Caco-2 (cell line): Measurements from ENCODE around the gene SCO1. TPM values are rescaled to one million over a fixed set of nuclear protein-coding genes. Genes with fewer than 3 reads are reported as not detected.

Experiments used
- BruUV-seq: library from RNA; stranded (reverse); fragments of 400-500 nt; replicated peaks from 2 replicates; lab custom pipeline; 2021; lab: Mats Ljungman, UMichigan
- CTCF ChIA-PET: fragments of 300-600 bp; sonication (Branson Sonifier 250); formaldehyde crosslinking; loops from one replicate; lab custom pipeline; 2022; ENCODE audit warnings: antibody characterized with exemption; lab: Charles Lee
- POLR2A ChIA-PET: fragments of 300-600 bp; sonication (Branson Sonifier 250); formaldehyde crosslinking; loops from one replicate; lab custom pipeline; 2022; ENCODE audit warnings: antibody characterized with exemption; lab: Charles Lee
- DNase-seq, 2 experiments: peaks; one replicate each; pipeline versions ENCODE4 v3.0.0 to v3.0.0-alpha.2; 2020 to 2022
- H3K27me3 ChIP-seq: replicated peaks from 2 replicates; pipeline ENCODE4 v1.6.0; 2011; ENCODE audit warnings: low read length; ENCODE audit not compliant: control insufficient read depth, insufficient read depth
- H3K36me3 ChIP-seq: 2 replicates; pipeline ENCODE4 v1.5.1; 2011; ENCODE audit warnings: low read length; ENCODE audit not compliant: control insufficient read depth, insufficient read depth
- H3K4me1 ChIP-seq: fragments of 250-450 bp; sonication (Bioruptor Pico); 2 replicates; pipeline ENCODE4 v1.5.1; 2020; ENCODE audit warnings: mild to moderate bottlenecking
- H3K4me3 ChIP-seq: 2 replicates; pipeline ENCODE4 v1.5.1; 2011; ENCODE audit warnings: low read depth, mild to moderate bottlenecking, control low read depth, low read length
- H3K9me3 ChIP-seq: fragments of 250-450 bp; sonication (Bioruptor Pico); 2 replicates; pipeline ENCODE4 v1.5.1; 2020; ENCODE audit warnings: mild to moderate bottlenecking, moderate library complexity
- H3K27ac Mint-ChIP-seq: one replicate; pipeline ENCODE4 v1.8.0; 2022; ENCODE audit warnings: mixed read lengths; ENCODE audit not compliant: unreplicated experiment
- H3K27me3 Mint-ChIP-seq: one replicate; pipeline ENCODE4 v1.8.0; 2022; ENCODE audit warnings: mixed read lengths; ENCODE audit not compliant: insufficient read depth, unreplicated experiment
- H3K36me3 Mint-ChIP-seq: one replicate; pipeline ENCODE4 v1.8.0; 2022; ENCODE audit warnings: mild to moderate bottlenecking, mixed read lengths; ENCODE audit not compliant: insufficient read depth, unreplicated experiment
- H3K4me1 Mint-ChIP-seq: one replicate; pipeline ENCODE4 v1.8.0; 2022; ENCODE audit warnings: low read depth, mixed read lengths; ENCODE audit not compliant: unreplicated experiment
- H3K4me3 Mint-ChIP-seq: one replicate; pipeline ENCODE4 v1.8.0; 2022; ENCODE audit warnings: mild to moderate bottlenecking, moderate library complexity, mixed read lengths; ENCODE audit not compliant: unreplicated experiment
- H3K9me3 Mint-ChIP-seq: one replicate; pipeline ENCODE4 v1.8.0; 2022; ENCODE audit warnings: mixed read lengths; ENCODE audit not compliant: unreplicated experiment
- CTCF ChIP-seq, 2 experiments: fragments of 200-600 bp in 1 of 2; IDR thresholded peaks; 1 replicate in 1 of 2; 2 replicates in 1 of 2; pipeline versions ENCODE4 v1.5.1 to v1.8.0; 2011 to 2022; ENCODE audit warnings: antibody characterized with exemption in 1 of 2, control low read depth in 1 of 2, inconsistent platforms in 1 of 2, low read depth in 1 of 2, low read length in 1 of 2, mild to moderate bottlenecking in 1 of 2, moderate library complexity in 1 of 2; ENCODE audit not compliant: insufficient read depth in 1 of 2, severe bottlenecking in 1 of 2, unreplicated experiment in 1 of 2
- intact Hi-C: fragments of 100-400 bp; cut with micrococcal nuclease; formaldehyde crosslinking; loops from one replicate; pipeline ENCODE4 v1.10.0; 2022; ENCODE audit not compliant: unreplicated experiment
- total RNA-seq: library from RNA; stranded (reverse); gene quantifications from 2 replicates; pipeline ENCODE4 v1.2.3, GENCODE V29; 2022

The SCO1 gene
- total RNA-seq, 1 experiment from 2014 or later: 26.3 TPM

GRCh38 chr17:10739386-10739785 is 42.1 kb upstream of the SCO1 start:
- no peaks in the 10 kb centered on the region for H3K4me1 ChIP-seq
- no peak overlapping the region for H3K27ac Mint-ChIP-seq
- H3K4me3 ChIP-seq: no peak overlapping the region
- H3K9me3 ChIP-seq: no peaks in the 10 kb centered on the region
- no peaks in the 10 kb centered on the region for H3K36me3 ChIP-seq
- no TSS peak for BruUV-seq
- DNase-seq: no peak
- H3K27me3 Mint-ChIP-seq: no peaks in the 10 kb centered on the region
- POLR2A ChIA-PET: no interaction called here
- intact Hi-C loops: loop anchor here (5.0 to 10.0 kb wide), 2 partner anchors 58 to 95 kb away; no protein-coding TSS in a partner anchor
- no peaks in the 10 kb centered on the region for H3K9me3 Mint-ChIP-seq
- TF ChIP-seq CTCF (IDR thresholded peaks at IDR 0.05; ENCODE audit: insufficient read depth in 1 of 2, low read depth in 1 of 2, low read length in 1 of 2, severe bottlenecking in 1 of 2, unreplicated experiment in 1 of 2): no peak
- peaks cover 7% of the 10 kb centered on the region for H3K4me1 Mint-ChIP-seq
- no peaks in the 10 kb centered on the region for H3K27me3 ChIP-seq
- peaks cover 6% of the 10 kb centered on the region for H3K36me3 Mint-ChIP-seq
- no peak overlapping the region for H3K4me3 Mint-ChIP-seq
- CTCF ChIA-PET: no interaction called here

GRCh38 chr17:10738521-10739258 is 41.4 kb upstream of the SCO1 start:
- no peaks in the 10 kb centered on the region for H3K9me3 Mint-ChIP-seq
- Histone ChIP-seq H3K9me3 (no peaks in the 10 kb centered on the region), H3K4me1 (no peaks in the 10 kb centered on the region), H3K4me3 (no peak overlapping the region), H3K27me3 (no peaks in the 10 kb centered on the region), H3K36me3 (no peaks in the 10 kb centered on the region)
- H3K4me3 Mint-ChIP-seq: no peak overlapping the region
- H3K27ac Mint-ChIP-seq: no peak overlapping the region
- POLR2A ChIA-PET: no interaction called here
- intact Hi-C loops: loop anchor here (5.0 to 10.0 kb wide), 2 partner anchors 59 to 94 kb away; no protein-coding TSS in a partner anchor
- no peak for TF ChIP-seq CTCF (IDR thresholded peaks at IDR 0.05; ENCODE audit: insufficient read depth in 1 of 2, low read depth in 1 of 2, low read length in 1 of 2, severe bottlenecking in 1 of 2, unreplicated experiment in 1 of 2)
- DNase-seq: no peak
- CTCF ChIA-PET: interaction anchor here (2.4 kb wide), 1 partner anchor 92 kb away, joined by 9 read pairs; no protein-coding TSS in a partner anchor
- no TSS peak for BruUV-seq
- H3K36me3 Mint-ChIP-seq: peaks cover 6% of the 10 kb centered on the region
- peaks cover under 1% of the 10 kb centered on the region for H3K4me1 Mint-ChIP-seq
- H3K27me3 Mint-ChIP-seq: no peaks in the 10 kb centered on the region

GRCh38 chr17:10737736-10738135 is 40.4 kb upstream of the SCO1 start:
- no TSS peak for BruUV-seq
- Mint-ChIP-seq H3K4me3 (no peak overlapping the region), H3K36me3 (peaks cover 6% of the 10 kb centered on the region), H3K27me3 (no peaks in the 10 kb centered on the region), H3K27ac (no peak overlapping the region), H3K4me1 (peaks cover 6% of the 10 kb centered on the region), H3K9me3 (no peaks in the 10 kb centered on the region)
- no peaks in the 10 kb centered on the region for H3K36me3 ChIP-seq
- H3K9me3 ChIP-seq: no peaks in the 10 kb centered on the region
- H3K27me3 ChIP-seq: no peaks in the 10 kb centered on the region
- intact Hi-C loops: loop anchor here (1.0 to 10.0 kb wide), 3 partner anchors 60 to 108 kb away; no protein-coding TSS in a partner anchor
- H3K4me1 ChIP-seq: 0 out of 2 replicates have a peak, but pooled peaks cover 5% of the 10 kb centered on the region
- DNase-seq: no peak
- TF ChIP-seq CTCF (IDR thresholded peaks at IDR 0.05; ENCODE audit: insufficient read depth in 1 of 2, low read depth in 1 of 2, low read length in 1 of 2, severe bottlenecking in 1 of 2, unreplicated experiment in 1 of 2): no peak
- CTCF ChIA-PET: interaction anchor here (0.7 to 2.4 kb wide), 4 partner anchors 19 to 138 kb away, joined by 3 to 35 read pairs (median 6); no protein-coding TSS in a partner anchor
- POLR2A ChIA-PET: interaction anchor here (0.7 kb wide), 1 partner anchor 107 kb away, joined by 4 read pairs; no protein-coding TSS in a partner anchor
- no peak overlapping the region for H3K4me3 ChIP-seq
